Stimulated activated CD4-positive, alpha-beta T cell treated with anti-CD3 and anti-CD28 coated beads, TNF-alpha, amount 100 ng/mL, for 48 hours (primary cell): ENCODE results near the gene CYP2F1.

Source experiments
- DNase-seq, 3 donors: peaks; one replicate each; pipeline ENCODE4 v3.0.0-alpha.2; 2020; ENCODE audit warnings: low read depth in 3 of 3

The CYP2F1 gene

DNA sequence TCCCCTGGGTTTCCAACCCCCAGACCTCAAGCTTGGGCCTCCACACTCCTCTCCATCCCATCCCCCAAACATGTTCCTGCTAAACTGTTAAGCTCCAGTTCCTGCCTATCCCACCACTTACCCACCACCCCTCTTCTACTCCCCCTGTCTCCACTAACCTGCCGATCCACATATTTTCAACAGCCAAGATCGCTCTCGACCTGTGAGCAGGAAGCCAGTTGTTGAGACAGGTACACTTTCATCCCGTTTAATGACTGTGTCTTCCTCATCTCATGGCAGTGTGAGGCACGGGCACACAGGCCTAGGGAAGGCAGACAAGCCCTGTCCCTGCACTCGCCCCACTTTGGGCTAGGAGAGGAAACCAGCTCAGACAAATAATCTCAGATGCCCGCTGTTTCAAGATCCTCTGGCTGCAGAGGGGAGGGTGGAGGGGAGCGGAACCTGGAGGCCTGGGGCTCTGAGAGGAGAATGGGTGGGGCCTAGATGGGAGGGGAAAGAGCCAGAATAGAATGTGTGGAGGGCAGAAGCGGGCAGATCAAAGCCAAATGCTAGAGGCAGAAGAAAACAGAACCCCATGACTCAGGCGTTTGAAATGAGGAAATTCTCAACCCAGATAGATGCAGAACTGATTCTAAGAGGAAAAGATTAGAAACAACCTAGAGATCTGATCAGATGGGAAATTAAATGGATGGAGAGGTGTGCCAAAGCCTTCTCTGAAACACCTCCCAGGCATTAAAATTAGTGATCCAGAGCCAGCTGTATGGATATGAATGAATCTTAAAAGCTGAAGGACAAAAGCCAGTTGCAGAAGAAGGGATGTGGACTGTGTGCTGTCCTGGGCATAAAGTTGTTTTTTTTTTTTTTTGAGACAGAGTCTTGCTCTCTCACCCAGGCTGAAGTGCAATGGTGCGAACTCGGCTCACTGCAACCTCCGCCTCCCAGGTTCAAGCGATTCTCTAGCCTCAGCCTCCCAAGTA is 61.9 kb downstream of the CYP2F1 start:
- peak in 2 of 3 donors; percentile 4 to 32 for DNase-seq
